ENCODE data around the gene VSTM2L.

The VSTM2L gene

DNA sequence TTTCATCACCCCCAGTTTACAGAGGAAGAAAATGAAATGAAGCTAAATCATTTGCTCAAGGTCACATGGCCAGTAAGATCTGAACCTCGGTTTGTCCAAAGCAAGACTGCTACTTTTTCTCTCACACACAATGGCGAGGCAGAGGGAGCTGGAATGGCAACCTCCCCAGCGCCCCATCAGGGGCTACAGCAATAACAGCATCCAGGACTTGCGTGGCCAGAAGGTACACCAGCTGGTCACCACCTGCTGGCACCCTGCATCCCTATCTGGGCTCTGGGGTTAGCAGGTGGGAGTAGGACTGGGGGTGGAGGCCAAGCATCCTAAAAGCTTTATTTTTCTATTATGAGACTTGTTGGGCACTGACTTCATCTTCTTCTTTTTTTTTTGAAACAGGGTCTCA lies 89.0 kb downstream of the VSTM2L start:
- H3K4me3 ChIP-seq (ENCODE audit: low read depth, low read length) = no peak overlapping the region
- TF ChIP-seq CTCF (IDR thresholded peaks at IDR 0.05; ENCODE audit: low read depth, low read length) = no peak

- no peak overlapping the region for H3K4me3 ChIP-seq (ENCODE audit: low read depth, low read length)
- no peak for TF ChIP-seq CTCF (IDR thresholded peaks at IDR 0.05; ENCODE audit: low read depth, low read length)
Measured at GRCh38 chr20:37992802-37993409, 90.0 kb downstream of the VSTM2L start.

DNA sequence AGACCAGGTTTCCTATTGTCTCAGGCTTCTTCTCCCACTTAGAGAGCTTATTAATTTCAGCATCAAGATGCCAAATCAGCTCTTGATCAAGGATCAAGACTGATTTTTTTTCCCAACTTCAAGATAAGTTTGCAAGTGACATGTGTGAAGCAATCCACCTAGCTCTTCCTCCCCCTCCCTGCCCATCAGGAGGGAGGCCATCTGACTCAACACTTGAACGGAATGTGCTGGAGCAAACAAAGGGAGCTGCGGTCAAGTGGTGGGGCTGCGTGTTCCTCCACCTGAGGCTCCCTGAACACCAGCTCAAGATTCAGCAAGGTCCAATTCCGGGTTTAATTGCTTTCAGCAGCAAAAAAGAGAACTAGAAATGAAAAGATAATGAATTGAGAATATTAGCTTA lies 91.6 kb downstream of the VSTM2L start:
- H3K4me3 ChIP-seq (ENCODE audit: low read depth, low read length) = no peak overlapping the region
- TF ChIP-seq CTCF (IDR thresholded peaks at IDR 0.05; ENCODE audit: low read depth, low read length) = no peak
